Activated T-helper 2 cell treated with anti-CD3 and anti-CD28 coated beads, Interferon-gamma antibody, Interleukin-2, Interleukin-4, amounts not matched to agents 10 μg/mL and 5 μg/mL and 100 μg/mL, durations not matched to agents 14 hours and 24 hours and 36 hours (primary cell): ENCODE data around the gene IFFO2. TPM values are rescaled to one million over a fixed set of nuclear protein-coding genes. Genes with fewer than 3 reads are reported as not detected.
A peak's percentile ranks its signal among the peaks of the same experiment; 100 is the strongest.

Experiments used
- DNase-seq: peaks from one replicate; pipeline ENCODE4 v3.0.0; 2021; ENCODE audit warnings: low spot score
- H3K27ac Mint-ChIP-seq: one replicate; pipeline ENCODE4 v1.8.0; 2021; ENCODE audit warnings: mixed read lengths
- H3K27me3 Mint-ChIP-seq: one replicate; pipeline ENCODE4 v1.8.0; 2021; ENCODE audit warnings: low read depth, mixed read lengths
- H3K36me3 Mint-ChIP-seq: one replicate; pipeline ENCODE4 v1.8.0; 2021; ENCODE audit warnings: low read depth, mixed read lengths
- H3K4me1 Mint-ChIP-seq: one replicate; pipeline ENCODE4 v1.8.0; 2021; ENCODE audit warnings: low read depth, mixed read lengths
- H3K4me3 Mint-ChIP-seq: one replicate; pipeline ENCODE4 v1.8.0; 2021; ENCODE audit warnings: low read depth, mild to moderate bottlenecking, moderate library complexity, mixed read lengths
- H3K9me3 Mint-ChIP-seq: one replicate; pipeline ENCODE4 v1.8.0; 2021; ENCODE audit warnings: mixed read lengths
- intact Hi-C: fragments of 100-400 bp; cut with micrococcal nuclease; formaldehyde crosslinking; loops from one replicate; pipeline ENCODE4 v1.15.1; 2023
- total RNA-seq: library from RNA; stranded (reverse); gene quantifications from 2 replicates; pipeline ENCODE4 v1.2.3, GENCODE V29; 2022

The IFFO2 gene
- total RNA-seq, 1 donor from 2014 or later: 48.5 TPM

- H3K4me1 Mint-ChIP-seq: no peaks in the 10 kb centered on the region
- no peaks in the 10 kb centered on the region for H3K9me3 Mint-ChIP-seq
- H3K27me3 Mint-ChIP-seq: no peaks in the 10 kb centered on the region
- H3K4me3 Mint-ChIP-seq: no peak overlapping the region
- no peak overlapping the region for H3K27ac Mint-ChIP-seq
- no peaks in the 10 kb centered on the region for H3K36me3 Mint-ChIP-seq
- peak; percentile 50 for DNase-seq
- intact Hi-C loops: no loop called here
These were observed 72.6 kb downstream of the IFFO2 start for GRCh38 chr1:18883636-18884418.

GRCh38 chr1:18883079-18883478 lies 73.4 kb downstream of the IFFO2 start:
- Mint-ChIP-seq H3K27me3 (no peaks in the 10 kb centered on the region), H3K4me1 (no peaks in the 10 kb centered on the region), H3K27ac (no peak overlapping the region), H3K4me3 (no peak overlapping the region), H3K9me3 (no peaks in the 10 kb centered on the region), H3K36me3 (no peaks in the 10 kb centered on the region)
- intact Hi-C loops: no loop called here
- no peak for DNase-seq

GRCh38 chr1:18882486-18882885 lies 74.0 kb downstream of the IFFO2 start:
- no peak for DNase-seq
- intact Hi-C loops: no loop called here
- H3K27me3 Mint-ChIP-seq: no peaks in the 10 kb centered on the region
- no peak overlapping the region for H3K4me3 Mint-ChIP-seq
- H3K9me3 Mint-ChIP-seq: no peaks in the 10 kb centered on the region
- H3K27ac Mint-ChIP-seq: no peak overlapping the region
- no peaks in the 10 kb centered on the region for H3K4me1 Mint-ChIP-seq
- H3K36me3 Mint-ChIP-seq: no peaks in the 10 kb centered on the region

DNA sequence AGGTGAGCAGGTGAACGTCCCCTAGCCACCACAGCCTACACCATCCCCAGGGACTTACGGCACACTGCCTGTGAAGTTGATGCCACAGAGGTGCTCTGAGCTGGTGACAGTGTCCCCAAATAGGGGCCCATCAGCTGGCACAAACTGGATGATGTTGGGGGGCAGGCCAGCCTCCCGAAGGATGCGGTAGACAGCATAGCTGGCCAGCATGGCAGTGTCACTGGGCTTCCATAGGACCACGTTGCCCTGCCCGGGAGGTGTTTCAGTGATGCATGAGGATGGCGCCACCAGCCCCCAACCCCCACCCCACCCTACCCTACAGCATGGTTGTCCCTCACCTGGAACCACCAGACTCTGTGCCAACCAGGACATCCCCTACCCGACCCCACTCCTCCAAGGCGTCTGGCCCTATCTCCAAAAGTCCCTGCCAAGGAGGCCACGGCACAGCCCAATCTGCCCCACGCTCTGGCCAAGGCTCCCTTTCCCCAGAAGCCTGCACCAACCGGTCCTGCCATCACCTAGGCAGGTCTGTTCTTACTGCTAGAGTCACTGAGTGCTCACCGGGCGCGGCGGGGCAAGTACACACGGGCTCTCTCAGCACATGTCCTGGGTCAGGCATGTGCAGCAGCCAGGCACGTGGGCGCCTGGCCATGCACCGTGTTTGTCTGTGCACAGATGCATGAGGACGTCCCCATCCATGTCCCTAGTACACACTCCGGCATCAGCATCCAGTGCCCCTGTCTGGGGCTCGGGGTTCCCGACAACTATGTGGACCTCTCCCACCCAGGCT lies 74.6 kb downstream of the IFFO2 start:
- H3K4me1 Mint-ChIP-seq: no peaks in the 10 kb centered on the region
- no peaks in the 10 kb centered on the region for H3K36me3 Mint-ChIP-seq
- H3K9me3 Mint-ChIP-seq: no peaks in the 10 kb centered on the region
- no peak overlapping the region for H3K27ac Mint-ChIP-seq
- no peaks in the 10 kb centered on the region for H3K27me3 Mint-ChIP-seq
- DNase-seq: no peak
- no peak overlapping the region for H3K4me3 Mint-ChIP-seq
- intact Hi-C loops: no loop called here

- H3K4me1 Mint-ChIP-seq: no peaks in the 10 kb centered on the region
- intact Hi-C loops: no loop called here
- H3K4me3 Mint-ChIP-seq: no peak overlapping the region
- H3K27ac Mint-ChIP-seq: no peak overlapping the region
- no peaks in the 10 kb centered on the region for H3K27me3 Mint-ChIP-seq
- H3K9me3 Mint-ChIP-seq: no peaks in the 10 kb centered on the region
- no peaks in the 10 kb centered on the region for H3K36me3 Mint-ChIP-seq
- no peak for DNase-seq
These were observed 75.3 kb downstream of the IFFO2 start for GRCh38 chr1:18881164-18881563.

- Mint-ChIP-seq H3K27ac (no peak overlapping the region), H3K36me3 (no peaks in the 10 kb centered on the region), H3K4me3 (no peak overlapping the region), H3K27me3 (no peaks in the 10 kb centered on the region), H3K4me1 (no peaks in the 10 kb centered on the region), H3K9me3 (no peaks in the 10 kb centered on the region)
- DNase-seq: no peak
- intact Hi-C loops: no loop called here
These were observed 75.9 kb downstream of the IFFO2 start for GRCh38 chr1:18880585-18880984.

DNA sequence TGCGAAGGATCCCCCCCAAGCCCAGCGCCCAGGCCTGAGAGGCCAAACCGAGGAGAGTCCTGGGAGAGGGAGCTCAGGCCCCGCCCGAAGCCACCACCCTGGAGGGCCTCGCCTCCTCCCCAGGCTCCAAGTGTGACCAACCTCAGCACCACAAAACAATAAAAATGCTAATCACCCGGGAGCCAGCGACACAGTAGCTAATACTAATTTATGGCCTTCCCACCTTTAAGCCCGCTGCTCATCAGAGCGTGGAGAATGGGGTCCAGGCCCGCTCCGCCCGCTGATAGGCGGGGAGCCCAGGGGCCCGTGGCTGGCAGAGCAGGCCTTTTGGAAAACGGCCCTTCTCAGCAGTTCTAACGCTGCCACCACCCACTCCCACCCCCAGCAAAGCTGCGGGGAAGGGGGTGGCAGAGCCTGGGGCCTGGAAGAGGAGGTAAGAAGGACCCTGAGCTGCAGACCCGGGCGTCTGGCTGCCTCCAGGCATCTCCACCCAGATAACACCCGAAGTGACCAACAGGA lies 76.6 kb downstream of the IFFO2 start:
- H3K36me3 Mint-ChIP-seq: no peaks in the 10 kb centered on the region
- no peak for DNase-seq
- H3K27me3 Mint-ChIP-seq: no peaks in the 10 kb centered on the region
- intact Hi-C loops: no loop called here
- H3K9me3 Mint-ChIP-seq: no peaks in the 10 kb centered on the region
- H3K4me1 Mint-ChIP-seq: no peaks in the 10 kb centered on the region
- H3K27ac Mint-ChIP-seq: no peak overlapping the region
- no peak overlapping the region for H3K4me3 Mint-ChIP-seq

DNA sequence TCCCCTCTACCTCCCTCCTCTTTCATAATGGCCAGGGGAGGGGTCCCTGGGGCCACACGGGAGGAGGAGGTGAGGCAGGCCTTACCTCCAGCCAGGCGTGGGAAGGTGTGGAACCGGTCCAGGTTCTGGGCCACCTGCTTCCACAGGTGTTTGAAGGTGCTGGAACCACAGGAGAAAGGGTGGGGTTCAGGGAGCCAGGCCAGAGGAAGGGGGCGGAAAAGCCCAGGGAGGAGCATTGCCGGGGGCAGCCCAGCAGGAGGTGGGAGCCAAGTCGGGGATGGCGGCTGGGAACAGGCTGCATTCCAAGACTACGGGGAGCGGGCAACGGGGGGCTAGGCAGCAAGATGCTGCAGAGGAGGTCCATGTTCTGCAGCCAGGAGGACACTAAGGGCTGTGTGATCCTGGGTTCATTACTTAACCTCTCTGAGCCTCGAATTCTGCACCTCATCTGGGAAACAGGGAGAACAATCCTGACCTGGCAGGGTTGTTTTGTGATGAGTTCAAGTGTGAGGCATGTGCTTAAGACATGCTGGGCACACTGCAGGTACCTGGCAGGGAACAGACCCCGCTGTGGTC lies 77.2 kb downstream of the IFFO2 start:
- H3K27me3 Mint-ChIP-seq: no peaks in the 10 kb centered on the region
- intact Hi-C loops: no loop called here
- H3K27ac Mint-ChIP-seq: no peak overlapping the region
- H3K36me3 Mint-ChIP-seq: no peaks in the 10 kb centered on the region
- no peak overlapping the region for H3K4me3 Mint-ChIP-seq
- no peaks in the 10 kb centered on the region for H3K4me1 Mint-ChIP-seq
- H3K9me3 Mint-ChIP-seq: no peaks in the 10 kb centered on the region
- DNase-seq: no peak

DNA sequence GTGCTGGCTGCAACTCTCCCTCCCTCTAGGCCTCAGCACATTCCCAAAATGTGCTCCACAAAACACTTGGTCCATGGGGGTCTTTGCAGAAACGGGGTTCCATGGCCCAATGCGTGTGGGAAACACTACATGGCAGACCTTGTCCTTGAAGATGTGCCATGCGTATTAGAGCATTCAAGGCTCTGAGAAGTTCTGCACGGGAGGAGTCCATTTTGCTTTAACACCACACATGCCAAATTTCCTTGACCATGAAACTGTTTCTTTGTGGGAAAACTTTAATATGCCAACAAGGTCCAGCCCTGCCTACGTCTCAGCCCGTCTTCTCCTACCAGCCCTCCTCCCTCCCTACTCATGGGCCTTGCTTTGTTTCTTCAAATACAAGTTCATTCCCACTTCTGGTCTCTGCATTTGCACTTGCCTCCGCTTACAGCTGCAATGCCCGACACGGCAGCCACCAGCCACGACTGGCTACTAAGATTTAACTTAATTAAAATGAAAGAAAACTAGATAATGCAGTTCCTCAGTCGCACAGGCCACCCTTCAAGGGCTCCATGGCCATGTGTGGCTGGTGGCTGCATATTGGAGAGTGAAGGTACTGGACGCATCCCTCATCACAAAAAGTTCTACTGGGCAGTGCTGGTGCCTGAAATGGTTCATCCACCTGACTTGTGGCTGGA lies 77.8 kb downstream of the IFFO2 start:
- Mint-ChIP-seq H3K27ac (no peak overlapping the region), H3K9me3 (no peaks in the 10 kb centered on the region)
- intact Hi-C loops: no loop called here

DNA sequence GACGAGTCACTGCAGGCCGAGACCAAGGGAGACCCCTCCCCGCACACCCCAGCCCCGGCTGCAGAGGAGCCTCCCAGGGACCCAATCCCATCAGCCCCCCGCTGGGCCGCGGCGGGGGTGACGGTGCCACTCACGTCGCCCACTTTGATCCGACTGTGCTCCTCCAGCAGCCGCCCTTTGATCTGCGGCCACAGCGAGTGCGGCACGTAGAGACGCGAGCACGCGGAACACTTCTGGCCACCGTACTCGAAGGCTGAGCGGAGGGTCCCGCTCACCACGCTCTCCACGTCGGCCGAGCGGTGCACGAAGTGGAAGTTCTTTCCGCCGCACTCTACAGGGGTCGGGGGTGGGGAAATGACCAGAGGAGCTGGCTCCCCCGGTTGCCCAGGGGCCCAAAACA lies 79.2 kb downstream of the IFFO2 start:
- Mint-ChIP-seq H3K9me3 (no peaks in the 10 kb centered on the region), H3K4me1 (no peaks in the 10 kb centered on the region)
- intact Hi-C loops: no loop called here

More for the DNA sequence above, 77.8 kb downstream of the IFFO2 start:
- Mint-ChIP-seq H3K4me3 (no peak overlapping the region), H3K27me3 (no peaks in the 10 kb centered on the region), H3K4me1 (no peaks in the 10 kb centered on the region), H3K36me3 (no peaks in the 10 kb centered on the region)
- no peak for DNase-seq

GRCh38 chr1:18876210-18876609 lies 80.3 kb downstream of the IFFO2 start:
- H3K27ac Mint-ChIP-seq: no peak overlapping the region

More for the DNA sequence above, 79.2 kb downstream of the IFFO2 start:
- Mint-ChIP-seq H3K4me3 (no peak overlapping the region), H3K27ac (no peak overlapping the region), H3K36me3 (no peaks in the 10 kb centered on the region), H3K27me3 (no peaks in the 10 kb centered on the region)
- DNase-seq: no peak

DNA sequence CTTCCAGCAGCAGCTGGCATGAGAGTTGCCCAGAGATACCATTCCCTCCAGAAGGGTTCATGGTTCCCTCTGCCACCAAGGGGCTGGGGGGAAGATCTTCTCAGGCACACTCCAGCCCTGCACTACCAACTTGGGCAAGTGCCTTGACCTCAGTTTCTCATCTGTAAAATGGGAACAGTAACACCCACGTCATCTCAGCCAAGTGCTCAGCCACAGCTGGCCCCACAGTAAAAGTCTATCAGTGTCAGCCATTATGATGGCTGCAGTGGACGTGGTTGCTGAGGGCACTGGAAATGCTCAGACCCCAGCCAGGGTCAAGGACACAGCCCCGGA lies 80.7 kb downstream of the IFFO2 start:
- Mint-ChIP-seq H3K4me3 (no peak overlapping the region), H3K9me3 (no peaks in the 10 kb centered on the region), H3K36me3 (no peaks in the 10 kb centered on the region), H3K27ac (no peak overlapping the region), H3K27me3 (no peaks in the 10 kb centered on the region), H3K4me1 (no peaks in the 10 kb centered on the region)
- DNase-seq: no peak
- intact Hi-C loops: no loop called here

More at GRCh38 chr1:18876210-18876609, 80.3 kb downstream of the IFFO2 start:
- Mint-ChIP-seq H3K4me1 (no peaks in the 10 kb centered on the region), H3K4me3 (no peak overlapping the region), H3K27me3 (no peaks in the 10 kb centered on the region), H3K36me3 (no peaks in the 10 kb centered on the region), H3K9me3 (no peaks in the 10 kb centered on the region)
- intact Hi-C loops: no loop called here
- no peak for DNase-seq
